Measurements from ENCODE around the gene RNF43.

Gene RNF43

GRCh38 chr17:58447039-58447975 lies 30.0 kb upstream of the RNF43 start:
- no peak overlapping the region for H3K9ac ChIP-seq (ENCODE audit: low read length)
- TF ChIP-seq, protein P1, sequence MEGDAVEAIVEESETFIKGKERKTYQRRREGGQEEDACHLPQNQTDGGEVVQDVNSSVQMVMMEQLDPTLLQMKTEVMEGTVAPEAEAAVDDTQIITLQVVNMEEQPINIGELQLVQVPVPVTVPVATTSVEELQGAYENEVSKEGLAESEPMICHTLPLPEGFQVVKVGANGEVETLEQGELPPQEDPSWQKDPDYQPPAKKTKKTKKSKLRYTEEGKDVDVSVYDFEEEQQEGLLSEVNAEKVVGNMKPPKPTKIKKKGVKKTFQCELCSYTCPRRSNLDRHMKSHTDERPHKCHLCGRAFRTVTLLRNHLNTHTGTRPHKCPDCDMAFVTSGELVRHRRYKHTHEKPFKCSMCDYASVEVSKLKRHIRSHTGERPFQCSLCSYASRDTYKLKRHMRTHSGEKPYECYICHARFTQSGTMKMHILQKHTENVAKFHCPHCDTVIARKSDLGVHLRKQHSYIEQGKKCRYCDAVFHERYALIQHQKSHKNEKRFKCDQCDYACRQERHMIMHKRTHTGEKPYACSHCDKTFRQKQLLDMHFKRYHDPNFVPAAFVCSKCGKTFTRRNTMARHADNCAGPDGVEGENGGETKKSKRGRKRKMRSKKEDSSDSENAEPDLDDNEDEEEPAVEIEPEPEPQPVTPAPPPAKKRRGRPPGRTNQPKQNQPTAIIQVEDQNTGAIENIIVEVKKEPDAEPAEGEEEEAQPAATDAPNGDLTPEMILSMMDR (IDR thresholded peaks at IDR 0.05; ENCODE audit: low read length), result peak; percentile 95
- TF ChIP-seq EZH2 (IDR thresholded peaks at IDR 0.05; ENCODE audit: borderline replicate concordance, low read length), result no peak

GRCh38 chr17:58446086-58446485 lies 28.8 kb upstream of the RNF43 start:
- H3K4me2 ChIP-seq (ENCODE audit: low read length), result no peak overlapping the region
- no peaks in the 10 kb centered on the region for H4K20me1 ChIP-seq (ENCODE audit: insufficient read depth, low read length)
- H3K4me3 ChIP-seq (ENCODE audit: low read depth, low read length, poor library complexity, severe bottlenecking), result no peak overlapping the region
- H3K27me3 ChIP-seq (ENCODE audit: insufficient read depth, low read length), result 0 out of 2 replicates have a peak, but pooled peaks cover 4% of the 10 kb centered on the region
- H3K9ac ChIP-seq (ENCODE audit: low read length), result no peak overlapping the region
- H3K4me1 ChIP-seq (ENCODE audit: insufficient read depth, low read length, severe bottlenecking), result no peaks in the 10 kb centered on the region
- H3K79me2 ChIP-seq (ENCODE audit: insufficient read depth, low read length), result no peaks in the 10 kb centered on the region
- H3K9me2 ChIP-seq (ENCODE audit: low read depth, low read length), result no peaks in the 10 kb centered on the region
- H3F3A ChIP-seq (ENCODE audit: insufficient read depth, low read length), result no peaks in the 10 kb centered on the region
- no peaks in the 10 kb centered on the region for H3K36me3 ChIP-seq (ENCODE audit: insufficient read depth, low read length)
- no peaks in the 10 kb centered on the region for H3K9me3 ChIP-seq (ENCODE audit: low read length)
- no peak overlapping the region for H2AFZ ChIP-seq (ENCODE audit: low read length)
- TF ChIP-seq EZH2 (IDR thresholded peaks at IDR 0.05; ENCODE audit: borderline replicate concordance, low read length), result no peak
- TF ChIP-seq, protein P1 (IDR thresholded peaks at IDR 0.05; ENCODE audit: low read length), result no peak
- H3K27ac ChIP-seq (ENCODE audit: low read depth, low read length, poor library complexity, severe bottlenecking), result no peak overlapping the region

More at GRCh38 chr17:58447039-58447975, 30.0 kb upstream of the RNF43 start:
- Histone ChIP-seq H3K4me3 (ENCODE audit: low read depth, low read length, poor library complexity, severe bottlenecking) (no peak overlapping the region), H3K9me3 (ENCODE audit: low read length) (no peaks in the 10 kb centered on the region), H3K4me1 (ENCODE audit: insufficient read depth, low read length, severe bottlenecking) (no peaks in the 10 kb centered on the region), H3K4me2 (ENCODE audit: low read length) (no peak overlapping the region), H4K20me1 (ENCODE audit: insufficient read depth, low read length) (no peaks in the 10 kb centered on the region), H3K36me3 (ENCODE audit: insufficient read depth, low read length) (no peaks in the 10 kb centered on the region), H3K79me2 (ENCODE audit: insufficient read depth, low read length) (no peaks in the 10 kb centered on the region), H3K9me2 (ENCODE audit: low read depth, low read length) (no peaks in the 10 kb centered on the region), H3F3A (ENCODE audit: insufficient read depth, low read length) (no peaks in the 10 kb centered on the region), H3K27ac (ENCODE audit: low read depth, low read length, poor library complexity, severe bottlenecking) (no peak overlapping the region), H3K27me3 (ENCODE audit: insufficient read depth, low read length) (0 out of 2 replicates have a peak, but pooled peaks cover 4% of the 10 kb centered on the region), H2AFZ (ENCODE audit: low read length) (no peak overlapping the region)

DNA sequence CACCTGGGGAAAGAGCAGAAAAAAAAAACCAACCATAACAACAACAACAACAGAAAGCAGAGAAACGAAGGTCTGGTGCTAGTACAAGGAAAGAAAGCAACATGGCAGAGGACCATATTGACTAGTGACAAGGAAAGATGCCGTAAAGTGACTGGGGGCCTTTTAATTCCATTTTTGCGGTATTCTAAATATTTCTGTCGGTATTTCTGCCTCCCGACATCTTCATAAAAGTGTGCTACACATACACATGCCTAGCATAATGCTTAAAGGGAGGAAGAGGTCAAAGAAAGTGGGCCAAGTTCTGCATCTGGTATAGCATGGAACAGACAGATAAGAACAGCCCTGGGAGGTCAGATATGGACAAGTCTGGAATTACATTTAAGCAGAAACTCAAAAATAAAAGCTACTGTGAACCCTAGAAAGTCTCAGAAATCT lies 19.5 kb upstream of the RNF43 start:
- Histone ChIP-seq H4K20me1 (ENCODE audit: insufficient read depth, low read length) (no peaks in the 10 kb centered on the region), H3K36me3 (ENCODE audit: insufficient read depth, low read length) (no peaks in the 10 kb centered on the region), H3K4me2 (ENCODE audit: low read length) (no peak overlapping the region), H3K27me3 (ENCODE audit: insufficient read depth, low read length) (no peaks in the 10 kb centered on the region), H3K4me3 (ENCODE audit: low read depth, low read length, poor library complexity, severe bottlenecking) (no peak overlapping the region), H3K9ac (ENCODE audit: low read length) (no peak overlapping the region), H3K9me3 (ENCODE audit: low read length) (no peaks in the 10 kb centered on the region), H3K79me2 (ENCODE audit: insufficient read depth, low read length) (no peaks in the 10 kb centered on the region), H3K27ac (ENCODE audit: low read depth, low read length, poor library complexity, severe bottlenecking) (no peak overlapping the region), H2AFZ (ENCODE audit: low read length) (no peak overlapping the region), H3K4me1 (ENCODE audit: insufficient read depth, low read length, severe bottlenecking) (no peaks in the 10 kb centered on the region), H3K9me2 (ENCODE audit: low read depth, low read length) (no peaks in the 10 kb centered on the region), H3F3A (ENCODE audit: insufficient read depth, low read length) (no peaks in the 10 kb centered on the region)
- no peak for TF ChIP-seq EZH2 (IDR thresholded peaks at IDR 0.05; ENCODE audit: borderline replicate concordance, low read length)
- TF ChIP-seq, protein P1 (IDR thresholded peaks at IDR 0.05; ENCODE audit: low read length), result no peak
